CD4-positive, alpha-beta T cell (primary cell): ENCODE measurements around the gene CYGB. TPM values are rescaled to one million over a fixed set of nuclear protein-coding genes. Genes with fewer than 3 reads are reported as not detected.
A peak's percentile ranks its signal among the peaks of the same experiment; 100 is the strongest.

Source experiments
- ATAC-seq: fragments of 200-7000 bp; cut with Tn5 transposase; one replicate; pipeline ENCODE4 v1.10.0; 2022; ENCODE audit warnings: mild to moderate bottlenecking; ENCODE audit not compliant: poor library complexity
- CTCF ChIA-PET: fragments of 350-600 bp; sonication (Branson Sonifier 250); formaldehyde crosslinking; loops from one replicate; lab custom pipeline; 2021; ENCODE audit warnings: antibody characterized with exemption, inconsistent platforms; lab: Charles Lee
- POLR2A ChIA-PET: fragments of 350-600 bp; sonication (Branson Sonifier 250); formaldehyde crosslinking; loops from one replicate; lab custom pipeline; 2021; ENCODE audit warnings: antibody characterized with exemption, inconsistent platforms; lab: Charles Lee
- DNase-seq, 14 experiments: peaks; one replicate each; pipeline ENCODE4 v3.0.0-alpha.2; 2013 to 2020; ENCODE audit warnings: mixed read lengths in 2 of 14
- H3K27ac ChIP-seq, 2 donors: one replicate each; pipeline versions ENCODE4 v1.5.1 to v1.7.0; 2013; ENCODE audit warnings: low read length in 2 of 2, low read depth in 1 of 2, mild to moderate bottlenecking in 1 of 2
- H3K27me3 ChIP-seq, 2 experiments: 1 replicate in 1 of 2; 2 replicates in 1 of 2; pipeline versions ENCODE4 v1.6.1 to v1.7.0; 2013; ENCODE audit warnings: low read length in 2 of 2, control low read depth in 1 of 2, mild to moderate bottlenecking in 1 of 2, moderate library complexity in 1 of 2; ENCODE audit not compliant: insufficient read depth in 2 of 2, control insufficient read depth in 1 of 2
- H3K36me3 ChIP-seq: one replicate; pipeline ENCODE4 v1.6.1; 2013; ENCODE audit warnings: low read length, control low read depth; ENCODE audit not compliant: insufficient read depth
- H3K4me1 ChIP-seq: one replicate; pipeline ENCODE4 v1.6.1; 2013; ENCODE audit warnings: low read length, control low read depth; ENCODE audit not compliant: insufficient read depth
- H3K4me3 ChIP-seq: one replicate; pipeline ENCODE4 v1.5.1; 2013; ENCODE audit warnings: mild to moderate bottlenecking, low read length, moderate library complexity
- H3K9me3 ChIP-seq, 2 experiments: 1 replicate in 1 of 2; 2 replicates in 1 of 2; pipeline versions ENCODE4 v1.6.1 to v1.7.0; 2013; ENCODE audit warnings: low read length in 2 of 2, mild to moderate bottlenecking in 2 of 2, control low read depth in 1 of 2, moderate library complexity in 1 of 2; ENCODE audit not compliant: control insufficient read depth in 1 of 2, insufficient read depth in 1 of 2
- H3K27ac Mint-ChIP-seq: one replicate; pipeline ENCODE4 v1.8.0; 2020; ENCODE audit warnings: mixed read lengths
- H3K27me3 Mint-ChIP-seq: one replicate; pipeline ENCODE4 v1.8.0; 2021; ENCODE audit warnings: mixed read lengths
- H3K36me3 Mint-ChIP-seq: one replicate; pipeline ENCODE4 v1.8.0; 2021; ENCODE audit warnings: low read depth, mixed read lengths
- H3K4me1 Mint-ChIP-seq: one replicate; pipeline ENCODE4 v1.8.0; 2021; ENCODE audit warnings: low read depth, mixed read lengths
- H3K4me3 Mint-ChIP-seq: one replicate; pipeline ENCODE4 v1.8.0; 2020; ENCODE audit warnings: mild to moderate bottlenecking, mixed read lengths
- H3K9me3 Mint-ChIP-seq: one replicate; pipeline ENCODE4 v1.8.0; 2020; ENCODE audit warnings: mixed read lengths
- intact Hi-C, 2 experiments: fragments of 100-400 bp; cut with DNase I in 1 of 2; cut with micrococcal nuclease in 1 of 2; formaldehyde crosslinking; loops; one replicate each; pipeline versions ENCODE4 v1.15.1 to v1.9.0; 2023 to 2025; cut with DNase I, micrococcal nuclease
- total RNA-seq, 174 experiments: library from RNA in 2 of 174; stranded (reverse) in 2 of 174; gene quantifications; one replicate each; pipeline ENCODE4 v1.2.3 and lab custom pipeline; 2021 to 2026
- TF ChIP-seq, protein P1 (sequence below): fragments of 200-600 bp; IDR thresholded peaks from one replicate; pipeline ENCODE4 v1.8.0; 2022; ENCODE audit warnings: antibody characterized with exemption, mild to moderate bottlenecking

CYGB gene
- total RNA-seq, 2 experiments from 2014 or later: not detected

DNA sequence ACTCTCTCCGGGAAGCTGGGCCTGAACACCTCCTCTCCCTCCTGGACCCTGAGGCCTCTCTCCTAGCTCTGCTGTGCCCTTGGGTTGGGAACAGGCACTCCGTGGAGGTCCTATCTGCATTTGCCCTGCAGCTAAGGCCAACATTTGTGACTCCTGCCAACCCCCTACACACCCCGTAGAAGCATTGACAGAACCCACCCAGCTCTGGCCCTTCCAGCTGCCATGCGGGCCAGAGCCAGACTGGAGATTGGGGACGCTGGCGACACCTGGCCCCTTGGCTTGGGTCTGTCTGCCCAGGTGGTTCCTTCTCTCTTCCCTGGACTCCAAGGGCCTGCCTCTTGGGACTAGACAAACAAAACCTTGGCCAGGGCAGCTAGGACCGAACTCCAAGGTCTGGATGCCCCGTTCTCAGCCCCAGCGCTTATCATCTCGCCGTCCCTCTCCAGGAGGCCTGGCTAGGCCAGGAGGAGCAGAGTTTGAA lies 35.6 kb downstream of the CYGB start:
- H3K27me3 ChIP-seq: no peaks in the 10 kb centered on the region
- H3K9me3 ChIP-seq: no peaks in the 10 kb centered on the region
- H3K27ac ChIP-seq: peak overlapping the region; percentile 44 to 61
- Mint-ChIP-seq H3K4me3 (peak overlapping the region; percentile 87), H3K27ac (peak overlapping the region; percentile 94), H3K36me3 (no peaks in the 10 kb centered on the region), H3K4me1 (peaks cover 42% of the 10 kb centered on the region), H3K9me3 (no peaks in the 10 kb centered on the region), H3K27me3 (no peaks in the 10 kb centered on the region)
- TF ChIP-seq, protein P1, sequence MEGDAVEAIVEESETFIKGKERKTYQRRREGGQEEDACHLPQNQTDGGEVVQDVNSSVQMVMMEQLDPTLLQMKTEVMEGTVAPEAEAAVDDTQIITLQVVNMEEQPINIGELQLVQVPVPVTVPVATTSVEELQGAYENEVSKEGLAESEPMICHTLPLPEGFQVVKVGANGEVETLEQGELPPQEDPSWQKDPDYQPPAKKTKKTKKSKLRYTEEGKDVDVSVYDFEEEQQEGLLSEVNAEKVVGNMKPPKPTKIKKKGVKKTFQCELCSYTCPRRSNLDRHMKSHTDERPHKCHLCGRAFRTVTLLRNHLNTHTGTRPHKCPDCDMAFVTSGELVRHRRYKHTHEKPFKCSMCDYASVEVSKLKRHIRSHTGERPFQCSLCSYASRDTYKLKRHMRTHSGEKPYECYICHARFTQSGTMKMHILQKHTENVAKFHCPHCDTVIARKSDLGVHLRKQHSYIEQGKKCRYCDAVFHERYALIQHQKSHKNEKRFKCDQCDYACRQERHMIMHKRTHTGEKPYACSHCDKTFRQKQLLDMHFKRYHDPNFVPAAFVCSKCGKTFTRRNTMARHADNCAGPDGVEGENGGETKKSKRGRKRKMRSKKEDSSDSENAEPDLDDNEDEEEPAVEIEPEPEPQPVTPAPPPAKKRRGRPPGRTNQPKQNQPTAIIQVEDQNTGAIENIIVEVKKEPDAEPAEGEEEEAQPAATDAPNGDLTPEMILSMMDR: no peak
- peak overlapping the region; percentile 17 for H3K4me3 ChIP-seq
- ChIA-PET CTCF (interaction anchor here (0.6 to 1.6 kb wide), 3 partner anchors 21 to 122 kb away, joined by 3 to 4 read pairs (median 4); no protein-coding TSS in a partner anchor), POLR2A (interaction anchor here (0.7 to 2.1 kb wide), 11 partner anchors 8 to 118 kb away, joined by 3 to 12 read pairs (median 4); partner anchors contain the start of genes AANAT and SPHK1)
- H3K4me1 ChIP-seq: peaks cover 63% of the 10 kb centered on the region
- DNase-seq: no peak
- no peaks in the 10 kb centered on the region for H3K36me3 ChIP-seq
- ATAC-seq: no peak
- intact Hi-C loops: loop anchor here (2.0 to 10.0 kb wide), 3 partner anchors 49 to 400 kb away; partner anchors contain the start of genes EXOC7 (in 1 of the 2), QRICH2 (in 1 of the 2) and UBE2O (in 1 of the 2)

DNA sequence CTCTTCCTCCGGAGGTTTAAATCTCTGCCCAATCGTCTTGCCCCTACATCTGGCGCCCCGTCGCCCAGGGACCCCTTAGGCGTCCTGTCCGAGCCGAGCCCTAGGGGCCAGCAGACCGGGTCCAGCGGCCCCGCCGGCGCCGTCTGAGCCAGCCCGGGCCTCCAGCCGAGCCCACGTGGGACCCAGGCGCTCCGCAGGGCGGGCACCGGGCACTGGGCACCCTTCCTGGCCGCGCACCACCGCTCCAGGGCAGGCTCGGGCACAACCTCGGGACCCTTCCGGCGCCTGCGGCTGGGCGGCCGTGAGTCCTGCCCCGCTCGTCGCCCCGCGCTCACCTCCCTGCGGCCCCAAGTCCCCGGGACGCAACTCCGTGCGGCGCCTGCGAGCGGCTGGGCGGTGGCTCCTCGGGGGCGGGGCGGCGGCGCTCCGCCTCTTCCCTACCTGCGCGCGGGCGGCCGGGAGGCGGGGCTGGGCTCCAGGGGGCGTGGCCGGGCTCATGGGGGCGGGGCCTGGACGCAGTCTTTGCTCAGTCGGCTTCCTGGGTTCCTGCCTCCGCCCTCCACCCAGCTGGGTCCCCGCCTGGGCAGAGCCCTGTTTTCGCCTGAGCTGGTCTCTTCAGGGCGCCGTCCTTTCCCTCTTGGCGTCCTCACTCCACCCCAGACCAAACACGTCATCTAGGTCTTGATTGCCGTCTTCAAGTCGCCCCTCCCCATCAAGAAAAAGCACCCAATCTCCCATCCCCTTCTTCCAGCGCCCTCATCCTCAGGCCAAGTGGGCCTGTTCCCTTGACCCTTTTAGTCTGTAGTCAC lies 36.3 kb downstream of the CYGB start, which contains the start of gene RHBDF2:
Gene RHBDF2 (minus strand): TSS at position 406 of the 809 bp plus-strand sequence. CDS start 19,899 bp downstream, outside the sequence.
- Histone ChIP-seq H3K9me3 (no peaks in the 10 kb centered on the region), H3K27me3 (no peaks in the 10 kb centered on the region), H3K27ac (peak within 1 kb of the TSS; percentile 46 to 61), H3K36me3 (no peaks in the 10 kb centered on the region), H3K4me3 (peak within 1 kb of the TSS; percentile 74), H3K4me1 (peaks cover 60% of the 10 kb centered on the region)
- CTCF ChIA-PET: interaction anchor here (0.6 to 1.6 kb wide), 3 partner anchors 22 to 123 kb away, joined by 3 to 4 read pairs (median 4); no protein-coding TSS in a partner anchor
- intact Hi-C loops: loop anchor here (2.0 to 10.0 kb wide), 3 partner anchors 48 to 399 kb away; partner anchors contain the start of genes EXOC7 (in 1 of the 2), QRICH2 (in 1 of the 2) and UBE2O (in 1 of the 2)
- H3K4me3 Mint-ChIP-seq: peak within 1 kb of the TSS; percentile 87
- POLR2A ChIA-PET: interaction anchor here (0.6 to 2.1 kb wide), 12 partner anchors 8 to 143 kb away, joined by 3 to 12 read pairs (median 4); partner anchors contain the start of genes AANAT, SPHK1 and UBE2O
- H3K4me1 Mint-ChIP-seq: peaks cover 36% of the 10 kb centered on the region
- peak within 1 kb of the TSS; percentile 94 for H3K27ac Mint-ChIP-seq
- no peaks in the 10 kb centered on the region for H3K9me3 Mint-ChIP-seq
- TF ChIP-seq, protein P1: no peak
- DNase-seq (peak; percentile 91 to 99 (median 97)), ATAC-seq (peak; percentile 96)
- H3K36me3 Mint-ChIP-seq: no peaks in the 10 kb centered on the region
- no peaks in the 10 kb centered on the region for H3K27me3 Mint-ChIP-seq

DNA sequence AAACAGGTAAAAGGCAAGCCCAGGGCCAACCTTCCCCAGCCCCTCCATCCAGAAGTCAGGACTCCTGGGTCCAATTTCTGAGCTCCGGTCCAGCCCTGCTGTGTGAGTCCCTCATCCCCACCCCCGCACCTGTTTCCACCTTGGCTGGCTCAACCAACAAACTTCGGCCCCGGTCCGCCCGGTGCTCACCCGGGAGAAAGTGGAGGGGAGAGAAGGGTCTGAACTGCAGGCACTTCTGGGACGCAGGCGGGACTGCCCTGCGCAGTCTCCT lies 36.8 kb downstream of the CYGB start:
- peaks cover 37% of the 10 kb centered on the region for H3K4me1 Mint-ChIP-seq
- Histone ChIP-seq H3K4me3 (peak overlapping the region; percentile 74), H3K9me3 (no peaks in the 10 kb centered on the region), H3K27ac (peak overlapping the region in 1 of 2 donors; percentile 46), H3K36me3 (peaks cover 2% of the 10 kb centered on the region), H3K4me1 (peaks cover 59% of the 10 kb centered on the region), H3K27me3 (no peaks in the 10 kb centered on the region)
- DNase-seq (no peak), ATAC-seq (peak; percentile 7)
- CTCF ChIA-PET: interaction anchor here (1.4 to 1.6 kb wide), 2 partner anchors 103 to 123 kb away, joined by 3 to 4 read pairs; no protein-coding TSS in a partner anchor
- TF ChIP-seq, protein P1: no peak
- H3K4me3 Mint-ChIP-seq: peak overlapping the region; percentile 84
- H3K9me3 Mint-ChIP-seq: no peaks in the 10 kb centered on the region
- intact Hi-C loops: loop anchor here (2.0 to 10.0 kb wide), 3 partner anchors 48 to 398 kb away; partner anchors contain the start of genes EXOC7 (in 1 of the 2), QRICH2 (in 1 of the 2) and UBE2O (in 1 of the 2)
- POLR2A ChIA-PET: interaction anchor here (0.6 to 1.6 kb wide), 3 partner anchors 14 to 143 kb away, joined by 7 to 10 read pairs (median 8); partner anchors contain the start of gene UBE2O
- peak overlapping the region; percentile 7 for H3K27ac Mint-ChIP-seq
- no peaks in the 10 kb centered on the region for H3K36me3 Mint-ChIP-seq
- no peaks in the 10 kb centered on the region for H3K27me3 Mint-ChIP-seq
